Stimulated activated CD4-positive, alpha-beta T cell treated with anti-CD3 and anti-CD28 coated beads, Interleukin-12 subunit alpha, Interleukin-12 subunit beta, amount 100 ng/mL, for 24 hours (primary cell): ENCODE data around the gene BCAP31.

Source experiments
- DNase-seq, 2 experiments: peaks; one replicate each; pipeline ENCODE4 v3.0.0-alpha.2; 2020; ENCODE audit warnings: low read depth in 2 of 2

BCAP31 gene

GRCh38 chrX:153724252-153725038 lies at the start of gene BCAP31, which contains the start of gene ABCD1:
TSS of gene BCAP31 (minus strand) at chrX:153724387. CDS start at chrX:153723244, 1,143 bp downstream.
TSS of gene ABCD1 (plus strand) at chrX:153724856. CDS start at chrX:153725267, 411 bp downstream.
- peak; percentile 74 to 80 for DNase-seq

GRCh38 chrX:153773218-153773611 lies 49.0 kb upstream of the BCAP31 start:
- DNase-seq = no peak

GRCh38 chrX:153772316-153773217 lies 48.4 kb upstream of the BCAP31 start:
- no peak for DNase-seq

- DNase-seq = no peak
Measured at GRCh38 chrX:153771415-153772315, 47.5 kb upstream of the BCAP31 start.

GRCh38 chrX:153770601-153771414 lies 46.6 kb upstream of the BCAP31 start:
- DNase-seq = no peak

- no peak for DNase-seq
Measured at GRCh38 chrX:153769865-153770600, 45.8 kb upstream of the BCAP31 start.

- DNase-seq = no peak
Measured at GRCh38 chrX:153769158-153769864, 45.1 kb upstream of the BCAP31 start.

GRCh38 chrX:153768311-153769157 lies 44.3 kb upstream of the BCAP31 start:
- DNase-seq = no peak

- DNase-seq = no peak
Measured at GRCh38 chrX:153767674-153768055, 43.5 kb upstream of the BCAP31 start.

GRCh38 chrX:153766871-153767673 lies 42.9 kb upstream of the BCAP31 start:
- no peak for DNase-seq

- DNase-seq = peak in 1 of 2 experiments; percentile 20
Measured at GRCh38 chrX:153766098-153766817, 42.1 kb upstream of the BCAP31 start.

GRCh38 chrX:153765138-153766079 lies 41.2 kb upstream of the BCAP31 start:
- no peak for DNase-seq

- no peak for DNase-seq
Measured at GRCh38 chrX:153764786-153765137, 40.6 kb upstream of the BCAP31 start.

- peak; percentile 32 to 70 for DNase-seq
Measured at GRCh38 chrX:153763989-153764755, 40.0 kb upstream of the BCAP31 start, which contains the start of gene PLXNB3. TSS of gene PLXNB3 (plus strand) at chrX:153764249. CDS start at chrX:153765536, 1,287 bp downstream.
